ENCODE results near the gene POM121L12. TPM values are rescaled to one million over a fixed set of nuclear protein-coding genes. Genes with fewer than 3 reads are reported as not detected.

Gene POM121L12
- total RNA-seq, result not detected in 2 replicates

GRCh38 chr7:53035499-53036412, at the start of gene POM121L12:
TSS of gene POM121L12 (plus strand) at chr7:53035633. CDS start at chr7:53035672, 39 bp downstream.

